HG02642 (cell line): ENCODE measurements around the gene EPGN.

ENCODE experiments used
- ATAC-seq: cut with Tn5 transposase; IDR thresholded peaks from one replicate; pipeline ENCODE4 v1.9.1; 2021; ENCODE audit warnings: mild to moderate bottlenecking; ENCODE audit not compliant: unreplicated experiment, poor library complexity

The EPGN gene, protein sequence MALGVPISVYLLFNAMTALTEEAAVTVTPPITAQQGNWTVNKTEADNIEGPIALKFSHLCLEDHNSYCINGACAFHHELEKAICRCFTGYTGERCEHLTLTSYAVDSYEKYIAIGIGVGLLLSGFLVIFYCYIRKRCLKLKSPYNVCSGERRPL

DNA sequence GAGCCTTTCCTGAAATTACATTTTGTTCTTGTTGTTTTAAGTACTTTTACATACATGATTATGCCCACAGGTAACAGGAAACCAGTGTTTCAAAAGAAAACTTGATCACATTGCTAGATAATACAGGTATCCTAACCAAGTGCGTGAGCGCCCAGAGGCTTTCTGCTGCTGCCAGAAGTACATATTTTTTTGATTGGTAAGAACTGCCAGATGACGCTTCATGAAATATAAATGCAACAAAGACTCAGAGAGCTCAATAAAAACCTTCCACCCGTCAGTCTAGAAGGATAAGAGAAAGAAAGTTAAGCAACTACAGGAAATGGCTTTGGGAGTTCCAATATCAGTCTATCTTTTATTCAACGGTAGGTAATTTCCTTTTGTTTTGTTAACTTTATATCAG, at the start of gene EPGN:
Gene EPGN, plus strand, starts transcription at position 256 of the 400 bp plus-strand sequence. Its CDS starts 64 bp downstream, at position 320.
- no peak for ATAC-seq

DNA sequence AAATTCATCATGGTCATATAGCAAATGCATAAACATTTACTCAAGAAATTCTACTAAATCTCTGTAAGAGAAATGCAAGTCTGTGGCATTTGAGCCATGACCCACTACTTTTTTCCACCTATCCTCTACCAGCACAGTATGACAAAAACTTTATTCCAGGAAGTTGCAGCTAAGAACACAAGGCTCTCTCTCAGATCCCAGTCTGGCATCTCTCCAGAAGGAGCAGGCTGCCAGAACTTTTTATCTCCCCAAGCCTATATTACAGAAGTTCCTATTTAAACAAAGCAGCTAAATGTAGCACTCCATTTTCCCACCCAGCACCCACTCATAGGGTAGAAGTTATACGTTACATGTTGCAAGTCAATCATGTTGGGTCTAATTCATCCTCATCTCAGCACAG, 49.3 kb upstream of the EPGN start:
- no peak for ATAC-seq

DNA sequence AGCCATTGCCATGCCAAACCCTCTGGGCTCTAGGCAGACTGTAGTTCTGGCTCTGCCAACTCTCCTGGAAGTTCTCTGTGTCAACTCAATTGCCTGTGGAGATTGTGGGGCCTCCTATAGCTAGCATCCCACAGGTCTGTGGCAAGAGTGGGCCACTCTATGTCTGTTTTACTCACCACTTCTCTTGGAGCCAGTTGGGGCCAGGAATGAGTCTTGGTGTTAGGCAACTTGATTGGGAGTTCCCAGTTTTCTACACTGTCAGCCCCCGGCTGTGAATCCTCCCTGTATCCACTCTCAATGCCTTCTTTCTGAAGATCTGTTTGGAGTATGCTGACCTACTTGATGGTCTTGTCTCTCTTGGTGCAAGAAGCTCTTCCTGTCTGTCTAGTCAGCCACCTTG, 48.2 kb upstream of the EPGN start:
- ATAC-seq: no peak

DNA sequence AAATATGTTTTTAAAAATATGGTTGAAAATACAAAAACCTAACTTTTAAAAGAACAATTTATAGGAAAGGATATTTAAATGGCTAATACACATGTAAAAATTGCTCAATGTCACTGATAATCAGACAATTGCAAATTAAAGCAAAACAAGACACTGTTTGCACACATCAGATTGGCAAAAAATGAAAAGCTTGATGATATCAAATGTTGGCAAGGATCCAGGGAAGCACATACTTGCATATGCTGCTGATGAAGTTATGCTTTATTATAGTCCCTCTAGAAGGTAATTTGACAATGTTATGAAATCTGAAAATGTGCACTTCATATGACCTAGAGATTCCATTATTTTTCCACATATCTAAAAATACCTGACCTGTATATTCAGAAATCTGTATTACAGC, 45.7 kb upstream of the EPGN start:
- ATAC-seq: no peak

DNA sequence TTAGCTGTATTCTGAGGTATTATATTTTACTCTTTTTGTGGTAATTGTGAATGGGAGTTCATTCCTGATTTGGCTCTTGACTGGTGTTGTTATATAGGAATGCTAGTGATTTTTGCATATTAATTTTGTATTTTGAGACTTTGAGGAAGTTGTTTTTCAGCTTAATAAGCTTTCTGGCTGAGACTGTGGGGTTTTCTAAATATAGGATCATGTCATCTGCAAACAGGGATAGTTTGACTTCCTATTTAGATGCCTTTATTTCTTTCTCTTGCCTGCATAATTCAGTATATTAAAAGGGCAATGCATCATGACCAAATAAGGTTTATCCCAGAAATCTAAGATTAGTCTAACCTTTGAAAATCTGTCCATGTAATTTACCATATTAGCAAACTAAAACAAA, 44.7 kb upstream of the EPGN start:
- no peak for ATAC-seq

DNA sequence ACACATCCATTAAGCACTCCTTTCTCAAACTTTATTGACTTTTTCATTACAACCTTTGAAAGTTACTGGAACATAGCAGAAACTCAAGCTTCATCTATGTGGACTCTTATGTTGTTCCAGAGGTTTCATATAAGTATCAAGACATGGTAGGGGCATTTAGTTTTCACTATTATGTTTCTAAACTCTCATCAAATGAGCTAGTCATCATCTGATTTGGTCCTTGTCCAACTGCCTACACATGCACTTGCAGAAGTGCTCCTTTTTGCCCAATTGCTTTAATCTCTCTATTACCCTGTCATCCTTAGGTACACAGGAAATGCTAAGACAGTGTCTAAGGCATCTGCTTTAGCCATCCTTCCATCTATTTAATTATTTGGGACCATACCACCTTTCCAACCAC, 42.2 kb upstream of the EPGN start:
- no peak for ATAC-seq

DNA sequence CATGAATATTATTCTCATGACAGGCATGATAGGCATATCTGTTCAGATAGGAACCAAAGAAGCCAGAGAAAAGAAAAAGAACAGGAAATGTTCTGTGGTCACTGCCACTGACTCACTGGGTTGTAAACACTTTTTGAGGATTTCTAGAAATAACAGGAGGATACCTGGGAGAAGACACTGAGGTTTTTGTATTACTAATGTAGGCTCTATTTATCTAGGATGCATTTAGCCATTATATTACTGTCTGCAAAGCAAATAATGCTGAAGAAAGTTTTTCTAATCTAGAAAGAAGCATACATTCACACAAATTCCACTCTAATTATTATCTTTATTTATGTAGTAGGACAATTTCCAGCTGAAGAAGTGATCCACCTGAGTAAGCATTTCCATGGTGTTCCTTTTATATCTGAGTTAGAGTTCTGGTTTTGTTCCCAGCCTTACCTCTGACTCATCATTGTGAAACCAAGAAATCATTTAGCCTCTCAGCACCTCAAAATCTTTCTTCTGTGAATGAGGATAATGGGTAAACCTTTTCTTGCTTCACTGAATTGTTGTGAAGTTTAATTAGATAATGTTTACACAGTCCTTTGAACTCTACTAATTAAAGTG, 40.2 kb upstream of the EPGN start:
- ATAC-seq: no peak

DNA sequence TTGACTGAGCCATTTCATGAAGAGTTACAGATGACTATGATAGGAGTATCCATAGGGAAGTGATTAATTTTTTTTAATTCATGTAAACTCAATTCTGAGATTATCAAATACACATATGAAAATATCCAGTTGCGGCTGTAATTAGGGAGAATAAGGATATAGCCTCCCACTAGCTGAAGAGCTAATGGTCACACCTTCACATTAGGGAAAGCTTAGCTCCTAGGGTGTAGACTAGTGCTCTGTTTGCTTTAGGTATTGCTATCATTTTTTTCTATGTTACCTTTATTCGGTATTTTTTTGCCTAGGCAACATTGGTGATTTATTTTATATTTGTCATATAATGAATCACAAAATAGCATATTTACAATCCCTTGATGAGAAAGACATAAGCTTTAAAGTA, 39.6 kb upstream of the EPGN start:
- ATAC-seq: no peak

DNA sequence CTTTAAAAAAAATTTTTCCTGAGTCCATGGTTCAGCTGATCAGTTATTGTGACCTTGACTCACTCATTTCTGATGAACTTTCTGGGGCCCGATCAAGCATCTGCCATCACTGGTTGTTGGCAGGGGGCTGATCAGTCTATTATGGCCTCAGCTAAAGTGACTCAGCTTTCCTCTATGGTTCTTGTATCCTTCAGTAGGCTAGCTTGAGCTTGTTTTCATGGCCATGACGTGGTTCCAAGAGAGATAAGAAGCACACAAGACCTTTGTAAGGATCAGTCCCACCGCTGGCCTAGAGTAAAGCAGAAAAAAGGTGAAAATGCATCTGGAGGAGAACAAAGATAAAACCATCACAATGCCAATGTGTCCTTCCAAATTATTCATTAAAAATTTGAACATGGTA, 29.8 kb upstream of the EPGN start:
- no peak for ATAC-seq

DNA sequence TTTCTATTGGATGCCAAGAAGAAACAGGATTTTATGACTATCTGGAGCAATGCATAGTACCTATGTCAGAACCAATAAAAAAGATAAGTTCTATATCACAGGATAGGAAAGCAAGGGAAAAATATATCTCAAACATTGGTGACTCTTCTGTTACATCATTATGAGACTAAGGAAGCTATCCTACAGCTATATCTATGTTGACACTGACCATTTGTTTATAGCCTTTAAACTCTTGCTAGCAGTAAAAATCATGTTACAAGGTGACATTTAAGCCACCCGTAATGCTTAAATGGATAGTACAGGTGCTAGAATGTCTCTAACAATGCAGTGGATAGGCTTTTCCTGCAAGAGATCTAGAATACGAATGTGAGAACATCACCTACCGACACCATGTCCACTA, 28.6 kb upstream of the EPGN start:
- ATAC-seq: no peak

DNA sequence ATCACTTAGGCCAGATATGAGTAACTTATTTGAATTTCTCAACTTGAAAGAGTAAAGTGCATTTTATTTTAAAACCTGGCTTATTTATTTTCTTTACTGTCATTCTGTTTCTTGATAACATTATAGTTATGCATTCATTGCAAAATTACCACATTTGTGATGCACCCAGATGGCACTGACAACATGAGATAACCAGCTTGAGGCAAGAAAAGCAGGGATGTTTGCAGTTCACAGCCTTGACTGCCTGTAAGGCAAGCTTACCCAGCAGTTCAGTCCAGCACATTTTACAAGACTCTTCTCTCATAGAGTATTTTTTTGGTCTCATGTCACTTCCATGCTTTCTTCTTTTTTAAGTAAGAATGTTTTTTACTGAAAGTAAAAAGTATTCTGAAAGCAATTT, 25.3 kb upstream of the EPGN start:
- no peak for ATAC-seq

DNA sequence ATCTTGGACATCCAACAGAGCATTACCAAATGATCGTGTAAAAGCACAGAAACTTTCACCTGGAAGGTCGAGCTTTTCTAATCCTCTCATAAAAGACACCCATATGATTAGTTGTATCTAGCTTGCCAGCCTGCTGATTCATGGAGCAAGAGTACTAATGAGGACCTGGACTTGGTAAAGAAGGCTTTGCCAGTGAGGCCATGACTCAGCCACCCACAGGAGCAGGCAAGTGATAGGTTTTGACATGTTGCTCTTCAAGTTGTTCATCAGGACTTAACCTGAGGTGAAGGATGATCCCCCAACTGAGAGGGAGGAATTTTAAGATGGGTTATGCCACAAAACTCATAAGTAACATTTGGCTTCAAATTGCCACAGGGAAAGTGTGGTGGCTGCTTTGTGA, 24.7 kb upstream of the EPGN start:
- ATAC-seq: no peak

DNA sequence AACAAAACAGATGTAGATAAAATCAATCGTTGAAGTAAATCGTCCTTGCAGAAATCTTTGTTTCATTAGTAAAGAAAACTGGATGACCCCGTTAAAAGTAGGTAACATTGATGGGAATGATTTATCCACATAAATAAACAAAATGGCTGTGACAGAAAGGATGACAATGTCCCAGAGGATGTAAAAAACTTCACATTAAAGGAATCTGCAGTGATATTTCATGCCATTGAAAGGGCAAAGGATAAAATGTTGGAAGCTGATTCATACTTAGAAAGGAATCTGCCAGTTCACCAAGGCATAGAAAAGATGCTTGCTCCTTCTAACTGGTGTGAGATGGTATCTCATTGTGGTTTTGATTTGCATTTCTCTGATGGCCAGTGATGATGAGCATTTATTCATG, 24.2 kb upstream of the EPGN start:
- no peak for ATAC-seq

DNA sequence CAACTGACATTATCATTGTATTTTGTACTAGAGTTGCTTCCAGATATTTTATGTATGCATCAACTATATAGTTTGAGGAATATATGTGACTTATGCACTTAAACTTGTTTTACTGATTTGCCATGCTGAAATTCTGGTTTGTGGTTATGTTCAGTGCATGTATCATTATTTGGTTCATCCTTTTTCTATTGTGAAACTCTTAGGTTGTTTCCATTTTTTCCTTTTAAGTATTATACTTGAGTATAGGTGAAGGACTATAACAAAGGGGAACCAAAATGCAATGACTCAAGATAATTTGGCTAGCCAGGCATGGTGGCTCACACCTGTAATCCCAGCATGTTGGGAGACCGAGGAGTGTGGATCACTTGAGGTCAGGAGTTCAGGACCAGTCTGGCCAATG, 21.1 kb upstream of the EPGN start:
- ATAC-seq: no peak

DNA sequence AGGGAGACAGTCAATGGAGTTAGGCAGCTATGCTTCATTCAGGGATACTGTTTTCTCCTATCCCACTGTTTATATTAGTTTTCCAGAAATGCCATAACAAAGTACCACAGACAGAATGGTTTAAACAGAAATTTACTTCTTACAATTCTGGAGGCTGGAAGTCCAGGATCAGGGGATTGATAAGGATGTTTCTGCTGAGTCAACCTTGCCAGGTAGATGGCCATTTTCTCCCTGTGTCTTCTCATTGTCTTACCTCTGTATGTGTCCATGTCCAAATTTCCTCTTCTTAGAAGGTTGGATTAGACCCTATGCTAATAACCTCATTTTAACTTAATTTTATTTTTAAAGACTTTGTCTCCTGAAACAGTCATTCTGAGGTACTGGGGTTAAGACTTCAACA, 20.5 kb upstream of the EPGN start:
- ATAC-seq: no peak

DNA sequence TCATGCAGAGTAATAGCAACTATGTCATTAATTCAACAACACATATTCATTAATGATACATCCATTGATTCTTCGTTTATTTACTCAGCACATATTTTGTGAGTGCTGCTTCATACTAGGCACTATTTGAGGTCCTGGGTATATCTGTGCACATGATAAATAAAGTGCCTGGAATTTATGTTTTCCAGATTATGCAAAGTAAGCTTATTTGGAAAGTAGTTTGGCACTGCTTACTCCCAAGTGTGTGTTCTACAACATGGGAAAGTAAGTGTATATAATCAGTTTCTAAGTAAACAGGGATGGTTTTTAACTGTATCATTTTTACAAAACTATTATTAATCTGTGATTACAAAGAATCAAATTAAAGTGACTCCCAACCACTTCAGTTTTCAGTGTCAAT, 16.8 kb upstream of the EPGN start:
- ATAC-seq: no peak

DNA sequence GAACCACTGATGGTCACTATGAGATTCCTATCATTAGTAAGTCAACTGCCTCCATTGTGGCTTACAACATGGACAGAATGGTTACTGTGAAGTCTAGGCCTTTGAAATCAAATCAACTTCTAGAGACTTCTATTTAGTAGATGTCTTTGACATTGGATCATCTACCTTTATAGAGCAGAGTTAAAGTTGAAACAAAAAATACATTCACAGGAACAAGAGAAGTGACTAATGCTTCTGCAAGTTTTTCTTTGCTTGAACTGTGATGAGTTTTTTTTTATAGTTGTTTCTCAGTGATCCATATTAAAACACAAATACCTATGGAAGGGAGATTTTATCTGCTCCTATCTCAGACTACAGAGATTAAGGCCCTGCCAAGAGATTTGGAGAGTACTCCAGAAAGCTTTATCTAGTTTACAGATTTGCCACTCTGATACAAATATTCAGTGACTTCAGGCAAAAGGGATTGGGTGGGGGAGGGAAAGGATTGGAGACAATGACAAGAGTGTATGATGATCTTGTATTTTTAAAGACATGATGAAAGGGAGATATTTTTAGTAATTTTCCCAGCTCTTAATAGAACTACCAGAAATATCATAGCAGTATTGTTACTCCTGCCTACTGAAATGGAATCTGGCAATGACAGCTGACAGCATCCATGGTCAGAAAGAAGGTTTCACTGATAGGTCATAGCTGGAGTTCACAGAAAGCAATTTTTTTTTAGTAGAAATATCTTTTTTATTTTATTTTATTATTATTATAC, 16.0 kb upstream of the EPGN start:
- ATAC-seq: no peak

DNA sequence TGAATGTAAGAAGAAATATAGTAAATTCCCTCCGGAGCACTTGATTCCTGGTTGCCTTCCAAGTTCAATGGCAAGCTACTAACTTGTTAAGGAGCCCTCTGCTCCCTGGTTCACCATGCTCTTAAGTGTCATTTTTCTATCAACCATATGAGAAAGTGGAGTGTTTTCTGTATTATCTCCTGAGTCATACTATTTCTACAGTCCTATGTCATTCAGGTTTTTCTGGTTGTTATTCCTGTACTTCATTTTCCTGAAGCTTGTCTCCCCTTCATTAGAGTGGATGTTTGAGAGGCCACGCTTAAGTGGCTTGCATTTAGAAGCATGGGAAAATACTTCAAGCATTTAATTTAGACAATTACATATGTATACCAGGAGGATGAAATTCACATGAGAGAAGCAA, 14.7 kb upstream of the EPGN start:
- ATAC-seq: no peak

DNA sequence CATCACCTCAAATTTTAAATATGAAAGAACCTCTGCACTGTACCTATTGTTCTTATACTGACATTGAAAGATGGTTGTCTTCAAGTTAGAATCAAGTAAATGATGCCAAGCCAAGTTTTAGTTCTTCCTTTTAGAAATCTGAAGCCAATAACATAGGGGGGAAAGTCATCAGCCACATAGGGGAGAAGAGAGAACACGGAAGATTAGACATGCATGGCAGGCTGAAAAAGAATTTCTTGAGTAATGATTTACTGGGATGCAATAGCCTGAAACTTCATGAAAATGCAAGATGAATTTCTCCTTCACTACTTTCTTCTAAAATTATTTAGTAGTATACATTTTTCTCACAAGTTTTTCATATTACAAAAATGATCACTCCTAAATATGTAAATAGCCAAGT, 13.6 kb upstream of the EPGN start:
- ATAC-seq: no peak

DNA sequence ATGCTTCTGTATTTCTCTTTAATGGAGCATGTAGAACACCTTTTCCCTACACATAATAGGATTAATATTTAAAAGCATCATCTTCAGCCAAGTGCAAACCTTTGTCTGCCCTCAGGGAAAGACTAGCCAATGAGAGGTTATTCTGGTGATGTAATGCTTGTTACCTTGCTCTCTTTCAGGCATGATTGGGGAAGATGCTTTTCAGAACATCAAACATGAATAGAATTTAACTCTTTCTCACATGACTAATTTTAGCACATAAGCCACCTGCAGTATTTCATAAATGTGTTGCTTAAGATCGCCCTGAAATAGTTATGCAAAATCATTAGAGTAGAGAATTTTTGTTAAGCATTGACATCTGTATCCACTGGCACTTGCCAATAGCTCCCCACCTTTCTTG, 10.7 kb upstream of the EPGN start:
- peak; percentile 59 for ATAC-seq

DNA sequence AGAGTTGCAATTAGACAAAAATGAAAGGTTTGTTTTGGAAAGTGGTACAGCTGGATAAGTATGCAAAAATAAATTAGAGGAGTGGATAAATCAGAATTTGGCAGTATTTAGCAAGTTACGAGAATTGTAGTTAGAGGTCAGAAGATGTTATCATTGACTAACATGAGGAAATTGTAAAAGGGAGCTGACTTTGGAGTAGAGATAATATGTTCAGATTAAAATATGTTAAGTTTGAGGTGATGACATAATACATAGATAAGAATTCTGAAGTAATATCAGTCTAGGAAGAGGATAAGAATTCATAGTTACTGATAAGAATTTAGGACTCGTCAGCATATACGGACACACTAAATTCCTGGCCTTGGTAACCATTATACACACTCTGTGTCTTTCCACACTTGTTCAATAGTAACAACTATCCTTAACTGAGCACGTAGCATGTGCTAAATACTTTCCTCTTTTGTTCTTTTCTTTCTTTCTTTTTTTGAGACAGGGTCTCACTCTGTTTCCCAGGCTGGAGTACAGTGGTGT, 4.1 kb upstream of the EPGN start:
- no peak for ATAC-seq

DNA sequence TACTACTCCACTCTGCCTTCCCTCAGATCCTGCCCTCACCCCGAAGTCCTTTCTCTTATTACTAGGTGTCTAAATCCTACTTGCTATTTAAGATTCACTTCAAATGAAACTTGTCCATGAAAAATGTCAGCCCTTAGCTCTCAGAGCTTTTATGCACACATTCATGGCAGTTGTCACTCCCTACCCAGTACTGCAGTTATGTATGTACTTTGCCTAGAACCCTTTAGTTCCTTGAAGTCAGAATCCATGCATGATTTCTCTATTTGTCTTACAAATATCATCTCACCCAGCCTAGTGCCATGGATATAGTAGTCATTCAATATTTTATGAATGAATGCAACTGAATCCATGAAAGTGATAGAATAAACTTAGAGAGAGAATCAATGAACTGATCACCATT, 3.3 kb upstream of the EPGN start:
- no peak for ATAC-seq
